Sigmoid colon (tissue), 4 donors: ENCODE results near the gene HEPN1.

Experiments
- EP300 ChIP-seq, 4 donors: sonication (generic); formaldehyde crosslinking; IDR thresholded peaks; one replicate each; pipeline ENCODE4 v1.6.1; 2017; ENCODE audit warnings: antibody characterized with exemption in 4 of 4
- POLR2A ChIP-seq, 2 donors: fragments of 450-650 bp; IDR thresholded peaks; one replicate each; pipeline ENCODE4 v1.6.1; 2016; ENCODE audit warnings: antibody characterized with exemption in 2 of 2, mild to moderate bottlenecking in 2 of 2, moderate library complexity in 2 of 2
- POLR2AphosphoS5 ChIP-seq, 4 donors: sonication (generic); formaldehyde crosslinking; IDR thresholded peaks; one replicate each; pipeline ENCODE4 v1.6.1; 2017; ENCODE audit warnings: antibody characterized with exemption in 4 of 4
- TF ChIP-seq, protein P1 (sequence below), 4 experiments: fragments of 450-650 bp in 3 of 4; fragments of 200-600 bp in 1 of 4; IDR thresholded peaks; one replicate each; pipeline ENCODE4 v1.5.1; 2016 to 2019; ENCODE audit warnings: antibody characterized with exemption in 4 of 4, mild to moderate bottlenecking in 3 of 4, moderate library complexity in 2 of 4

DNA sequence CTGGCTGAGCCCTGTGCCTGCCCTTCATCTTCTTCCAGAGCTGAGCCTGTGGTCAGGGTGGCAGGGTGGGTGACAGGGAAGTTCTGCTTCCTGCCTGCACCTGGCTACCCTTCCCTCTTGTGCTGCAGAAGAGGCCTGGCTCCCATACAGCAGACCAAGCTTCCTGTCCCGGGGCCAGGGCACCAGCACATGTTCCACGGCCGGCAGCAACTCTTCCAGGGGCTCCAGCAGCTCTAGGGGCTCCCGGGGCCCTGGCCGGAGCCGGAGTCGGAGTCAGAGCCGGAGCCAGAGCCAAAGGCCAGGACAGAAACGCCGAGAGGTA is 38.8 kb upstream of the HEPN1 start:
- TF ChIP-seq, protein P1, sequence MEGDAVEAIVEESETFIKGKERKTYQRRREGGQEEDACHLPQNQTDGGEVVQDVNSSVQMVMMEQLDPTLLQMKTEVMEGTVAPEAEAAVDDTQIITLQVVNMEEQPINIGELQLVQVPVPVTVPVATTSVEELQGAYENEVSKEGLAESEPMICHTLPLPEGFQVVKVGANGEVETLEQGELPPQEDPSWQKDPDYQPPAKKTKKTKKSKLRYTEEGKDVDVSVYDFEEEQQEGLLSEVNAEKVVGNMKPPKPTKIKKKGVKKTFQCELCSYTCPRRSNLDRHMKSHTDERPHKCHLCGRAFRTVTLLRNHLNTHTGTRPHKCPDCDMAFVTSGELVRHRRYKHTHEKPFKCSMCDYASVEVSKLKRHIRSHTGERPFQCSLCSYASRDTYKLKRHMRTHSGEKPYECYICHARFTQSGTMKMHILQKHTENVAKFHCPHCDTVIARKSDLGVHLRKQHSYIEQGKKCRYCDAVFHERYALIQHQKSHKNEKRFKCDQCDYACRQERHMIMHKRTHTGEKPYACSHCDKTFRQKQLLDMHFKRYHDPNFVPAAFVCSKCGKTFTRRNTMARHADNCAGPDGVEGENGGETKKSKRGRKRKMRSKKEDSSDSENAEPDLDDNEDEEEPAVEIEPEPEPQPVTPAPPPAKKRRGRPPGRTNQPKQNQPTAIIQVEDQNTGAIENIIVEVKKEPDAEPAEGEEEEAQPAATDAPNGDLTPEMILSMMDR (IDR thresholded peaks at IDR 0.05), result no peak
- TF ChIP-seq EP300 (IDR thresholded peaks at IDR 0.05), result no peak
- no peak for TF ChIP-seq POLR2A (IDR thresholded peaks at IDR 0.05)
- no peak for TF ChIP-seq POLR2AphosphoS5 (IDR thresholded peaks at IDR 0.05)
